Measurements from ENCODE around the gene SPECC1.

SPECC1 gene

GRCh38 chr17:20059728-20060188, 50.6 kb downstream of the SPECC1 start:
- TF ChIP-seq CTCF (IDR thresholded peaks at IDR 0.05; ENCODE audit: low read depth, low read length) = no peak
- Histone ChIP-seq H3K4me1 (no peaks in the 10 kb centered on the region), H3K9me3 (no peaks in the 10 kb centered on the region), H3K36me3 (no peaks in the 10 kb centered on the region), H3K4me3 (ENCODE audit: low read depth, low read length) (no peak overlapping the region), H3K27me3 (no peaks in the 10 kb centered on the region)
- DNase-seq = no peak

DNA sequence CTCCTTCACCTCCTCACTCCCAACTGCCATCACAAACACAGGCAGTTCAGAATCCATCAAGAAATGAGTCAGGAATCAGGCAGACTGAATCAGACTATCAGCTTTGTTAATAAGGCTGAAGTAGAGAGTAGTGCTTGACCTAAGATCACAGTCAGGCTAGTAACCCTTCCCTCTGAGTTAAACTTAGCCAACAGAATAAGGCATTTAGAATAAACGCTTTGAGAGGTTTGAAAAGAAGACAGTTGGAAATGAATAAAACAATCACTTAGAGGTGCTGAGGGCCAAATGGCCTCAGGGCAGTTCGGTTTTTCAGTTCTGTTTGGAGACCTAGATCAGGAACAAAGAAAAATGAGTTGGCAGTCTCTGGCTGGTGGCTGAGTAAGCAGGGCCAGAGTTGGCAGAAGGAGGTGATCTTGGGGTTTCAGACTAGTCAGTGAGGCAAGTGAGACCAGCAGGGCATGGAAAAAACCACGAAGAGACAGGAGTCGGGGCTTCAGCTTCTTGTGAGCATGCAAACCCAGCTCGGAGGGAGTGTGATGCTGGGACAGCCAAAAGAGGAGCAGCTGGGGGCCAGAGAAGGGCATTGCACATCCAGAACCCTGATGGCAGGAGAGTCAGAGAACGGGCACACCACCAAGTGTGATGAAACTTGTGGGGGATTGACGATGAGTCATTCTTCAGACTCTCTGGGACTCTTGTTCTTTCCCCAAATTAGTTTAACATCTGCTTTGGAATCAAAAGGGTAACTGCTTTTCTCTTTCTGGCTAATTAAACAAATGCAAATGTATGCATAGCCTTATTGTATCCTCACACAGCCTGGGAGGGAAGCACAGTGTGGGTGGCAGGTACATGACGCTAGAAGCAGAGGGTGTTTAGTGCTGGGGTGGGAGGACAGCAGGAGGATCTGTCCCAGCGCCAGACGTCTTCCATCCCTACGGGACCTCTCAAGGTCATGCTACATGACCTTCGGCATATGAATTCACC, 54.8 kb downstream of the SPECC1 start:
- Histone ChIP-seq H3K36me3 (no peaks in the 10 kb centered on the region), H3K27me3 (no peaks in the 10 kb centered on the region), H3K4me3 (ENCODE audit: low read depth, low read length) (no peak overlapping the region), H3K4me1 (no peaks in the 10 kb centered on the region), H3K9me3 (no peaks in the 10 kb centered on the region)
- TF ChIP-seq CTCF (IDR thresholded peaks at IDR 0.05; ENCODE audit: low read depth, low read length) = no peak
- no peak for DNase-seq

DNA sequence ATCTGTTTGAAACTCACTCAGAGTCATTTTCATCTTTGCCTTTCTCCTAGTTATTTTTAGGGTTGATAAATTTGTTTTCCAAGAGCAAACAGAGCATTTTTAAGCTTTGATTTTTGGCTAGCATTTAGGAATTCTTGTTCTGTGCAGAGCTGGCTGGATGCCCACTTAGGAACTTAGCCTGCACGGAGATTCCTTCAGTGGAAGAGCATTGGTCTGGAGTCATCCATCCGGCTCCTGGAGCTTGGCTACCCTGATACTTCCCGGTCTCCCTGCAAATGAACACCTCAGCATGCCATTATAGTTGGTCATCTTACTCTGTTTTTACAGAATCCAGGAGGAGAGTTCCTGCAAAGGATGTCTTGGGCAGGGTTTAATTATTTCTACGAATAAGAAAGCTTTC, 57.1 kb downstream of the SPECC1 start:
- no peak for TF ChIP-seq CTCF (IDR thresholded peaks at IDR 0.05; ENCODE audit: low read depth, low read length)
- DNase-seq = no peak
- Histone ChIP-seq H3K4me1 (no peaks in the 10 kb centered on the region), H3K27me3 (no peaks in the 10 kb centered on the region), H3K4me3 (ENCODE audit: low read depth, low read length) (no peak overlapping the region), H3K36me3 (no peaks in the 10 kb centered on the region), H3K9me3 (no peaks in the 10 kb centered on the region)

GRCh38 chr17:20067711-20068110, 58.6 kb downstream of the SPECC1 start:
- Histone ChIP-seq H3K27me3 (no peaks in the 10 kb centered on the region), H3K9me3 (no peaks in the 10 kb centered on the region), H3K36me3 (no peaks in the 10 kb centered on the region), H3K4me3 (ENCODE audit: low read depth, low read length) (no peak overlapping the region), H3K4me1 (no peaks in the 10 kb centered on the region)
- DNase-seq = no peak
- TF ChIP-seq CTCF (IDR thresholded peaks at IDR 0.05; ENCODE audit: low read depth, low read length) = no peak

- Histone ChIP-seq H3K36me3 (no peaks in the 10 kb centered on the region), H3K4me3 (ENCODE audit: low read depth, low read length) (no peak overlapping the region), H3K27me3 (no peaks in the 10 kb centered on the region), H3K4me1 (no peaks in the 10 kb centered on the region), H3K9me3 (no peaks in the 10 kb centered on the region)
- no peak for TF ChIP-seq CTCF (IDR thresholded peaks at IDR 0.05; ENCODE audit: low read depth, low read length)
- no peak for DNase-seq
These were observed 59.3 kb downstream of the SPECC1 start for GRCh38 chr17:20068445-20068844.

All from BE2C (cell line).